Tongue (tissue), 2 donors: ENCODE results near the gene HPCA. TPM values are rescaled to one million over a fixed set of nuclear protein-coding genes. Genes with fewer than 3 reads are reported as not detected.

Source experiments
- DNase-seq: peaks from one replicate; pipeline ENCODE4 v3.0.0-alpha.2; 2015
- total RNA-seq: library from RNA; depleted of rRNA; stranded (reverse); fragments of >200 nt; gene quantifications from one replicate; pipeline ENCODE4 v1.2.3, GENCODE V29; 2014

The HPCA gene
- total RNA-seq: 0.21 TPM

DNA sequence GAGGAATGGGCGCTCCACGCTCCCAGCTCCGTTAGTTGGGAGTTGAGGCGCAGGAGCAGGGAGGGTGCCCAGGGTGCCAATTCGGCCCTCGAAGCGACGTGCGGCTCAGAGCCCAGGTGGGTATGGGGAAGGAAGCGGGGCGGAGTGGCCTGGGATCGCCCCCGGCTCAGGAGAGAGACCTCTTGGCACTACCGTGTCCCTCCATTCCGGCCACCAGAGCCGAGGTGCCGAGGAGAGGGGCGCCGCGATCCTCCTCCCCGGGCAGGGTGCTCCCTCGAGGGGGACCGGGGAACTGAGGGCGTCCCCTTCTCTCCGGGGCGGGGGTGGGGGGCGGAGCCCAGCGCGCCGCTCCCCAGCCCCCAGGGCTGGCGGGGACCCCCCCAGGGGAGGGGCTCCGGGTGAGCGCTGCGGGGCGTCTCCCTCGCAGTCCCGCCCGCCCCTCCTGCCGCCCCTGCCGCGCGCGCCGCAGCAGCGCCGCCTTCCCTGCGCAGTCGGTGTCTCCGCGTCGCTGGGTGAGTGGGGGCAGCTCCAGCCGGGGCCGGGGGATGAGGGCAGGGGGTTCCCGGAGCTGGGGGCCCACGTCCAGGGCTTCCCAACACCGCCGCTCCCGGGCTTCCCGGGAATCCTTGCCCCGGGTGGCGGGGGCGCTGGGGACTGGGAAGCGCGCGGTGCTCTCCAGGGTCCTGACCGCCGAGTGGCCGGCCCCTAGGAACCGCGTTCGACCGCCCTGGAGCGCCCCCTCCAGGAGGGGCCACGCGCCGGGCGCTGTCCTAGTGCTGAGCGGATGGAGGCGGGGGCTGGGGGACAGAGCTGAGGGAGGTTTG, at the start of gene HPCA:
TSS of gene HPCA (plus strand) at position 488 of the 824 bp plus-strand sequence. CDS start 2,408 bp downstream, outside the sequence.
- DNase-seq: peak; percentile 82

DNA sequence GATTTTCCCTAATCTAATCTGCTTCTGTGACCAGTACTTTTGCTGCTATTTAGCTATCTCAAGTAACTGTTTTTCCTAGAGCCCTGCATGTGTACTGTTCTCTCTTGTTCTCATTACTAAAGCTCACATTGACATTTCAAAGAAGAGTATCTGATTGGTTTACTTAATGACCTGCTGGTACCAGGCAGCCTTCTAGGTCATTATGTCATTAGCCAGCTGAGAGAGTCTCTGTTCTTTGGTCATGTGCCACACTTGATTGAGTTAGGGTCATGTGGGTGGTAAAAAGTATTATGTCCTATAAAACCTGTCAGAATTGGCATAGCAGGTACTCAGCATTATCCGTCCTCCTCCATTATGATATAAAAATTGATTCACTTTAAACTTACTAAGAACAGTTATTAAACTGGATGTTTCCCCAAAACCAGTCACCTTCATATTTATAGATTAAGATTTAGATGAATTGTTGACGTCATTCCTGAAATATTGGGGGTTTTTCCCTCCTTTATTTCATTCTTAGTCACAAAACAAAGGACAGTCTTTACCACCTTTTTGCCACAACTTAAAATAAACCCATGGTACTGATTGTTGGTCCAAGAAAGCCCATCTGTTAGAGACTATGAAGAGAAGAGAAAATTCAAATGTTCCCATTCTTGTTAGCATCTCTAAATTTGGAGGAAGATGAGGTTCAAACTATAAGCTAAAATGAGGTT, 37.8 kb upstream of the HPCA start:
- DNase-seq: no peak

DNA sequence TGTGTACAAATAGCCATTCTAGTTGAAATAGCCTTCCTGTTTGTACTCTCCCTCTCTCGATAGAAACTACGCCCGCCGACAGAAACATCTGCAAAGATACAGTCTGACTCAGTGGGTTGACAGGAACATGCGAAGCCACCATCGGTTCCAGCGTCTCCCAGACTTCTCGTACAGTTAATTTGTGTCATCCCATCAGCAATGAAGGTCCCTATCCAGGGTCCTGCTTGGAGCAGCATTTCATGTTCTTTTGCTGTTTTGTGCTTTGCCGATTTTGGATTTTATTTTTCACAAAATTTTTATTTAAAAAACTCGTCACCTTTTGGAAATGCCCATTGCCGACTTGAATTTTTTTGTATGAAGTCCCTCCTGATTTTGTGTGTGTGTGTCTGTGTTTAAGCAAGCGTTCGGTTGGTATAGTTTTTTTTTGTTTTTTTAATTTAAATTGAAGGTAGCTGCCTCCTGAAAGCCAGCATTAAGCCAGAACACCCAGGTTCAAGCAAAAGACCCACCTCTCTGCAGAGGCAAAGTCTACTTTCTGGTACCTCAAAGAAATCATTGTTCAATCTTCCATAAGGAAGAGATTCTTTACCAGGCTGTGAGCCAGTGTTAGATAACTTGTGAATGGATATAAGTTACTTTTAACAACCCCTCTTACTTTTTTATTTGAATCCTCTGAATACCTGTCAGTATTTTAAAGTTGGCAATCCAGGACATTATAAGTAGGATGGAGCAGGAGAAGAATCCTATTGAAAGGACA, 30.3 kb upstream of the HPCA start:
- no peak for DNase-seq

DNA sequence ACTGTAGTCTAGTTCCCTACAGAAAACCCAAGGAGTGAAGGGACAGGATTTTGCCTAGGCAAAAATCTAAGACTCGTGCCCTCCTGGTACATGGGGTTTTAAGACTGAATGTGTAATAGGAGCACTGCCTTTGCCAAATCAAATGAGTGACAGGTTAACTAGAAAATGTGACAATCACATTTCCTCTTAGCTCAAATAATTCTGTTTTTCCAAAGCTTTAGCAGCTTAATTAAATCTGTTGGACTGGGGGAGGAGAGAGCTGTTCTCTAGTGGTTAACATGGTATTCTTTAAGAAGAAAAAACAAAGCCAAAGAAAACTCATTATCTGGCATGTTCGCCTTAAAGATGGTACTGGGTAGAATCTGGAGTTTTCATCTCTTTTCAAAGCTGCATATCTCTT, 28.2 kb upstream of the HPCA start:
- DNase-seq: no peak

DNA sequence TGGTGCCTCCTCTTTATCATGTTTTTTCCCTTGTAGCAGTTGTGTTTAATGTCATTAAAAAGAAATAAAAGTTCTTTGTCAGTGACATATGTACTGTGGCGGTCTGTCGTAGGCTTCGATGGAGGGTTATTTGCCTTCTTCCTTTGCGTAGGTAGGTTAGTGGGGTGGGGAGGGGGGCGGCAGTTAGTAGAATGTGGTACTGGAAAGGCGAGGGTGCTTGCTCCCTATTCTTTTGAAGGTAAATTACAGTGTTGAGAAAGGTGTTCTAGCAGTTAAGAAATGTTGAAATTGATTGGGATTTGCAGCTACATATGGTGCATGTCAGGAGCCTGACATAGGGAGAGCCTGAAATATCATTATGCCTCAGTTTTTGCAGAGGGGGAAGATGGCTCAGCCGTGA, 27.5 kb upstream of the HPCA start:
- no peak for DNase-seq

DNA sequence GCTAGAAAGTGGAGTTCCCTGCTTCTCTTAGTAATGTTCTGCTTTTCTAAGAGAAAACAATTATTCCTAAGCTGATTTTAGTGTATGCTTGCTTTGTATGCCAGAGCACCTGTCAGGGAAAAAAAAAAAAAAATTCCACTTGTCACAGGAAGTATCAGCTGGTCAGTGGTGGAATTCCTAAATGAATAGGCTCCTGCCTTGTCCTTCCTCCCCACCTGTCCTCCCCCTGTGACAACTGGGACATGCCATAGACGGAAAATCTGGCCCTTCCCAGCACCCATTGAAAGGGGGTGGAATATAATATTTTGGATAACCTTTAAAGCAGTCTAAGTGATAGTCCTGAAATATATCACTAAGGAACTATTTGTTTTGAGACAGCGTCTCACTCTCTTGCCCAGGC, 26.4 kb upstream of the HPCA start:
- peak; percentile 67 for DNase-seq

DNA sequence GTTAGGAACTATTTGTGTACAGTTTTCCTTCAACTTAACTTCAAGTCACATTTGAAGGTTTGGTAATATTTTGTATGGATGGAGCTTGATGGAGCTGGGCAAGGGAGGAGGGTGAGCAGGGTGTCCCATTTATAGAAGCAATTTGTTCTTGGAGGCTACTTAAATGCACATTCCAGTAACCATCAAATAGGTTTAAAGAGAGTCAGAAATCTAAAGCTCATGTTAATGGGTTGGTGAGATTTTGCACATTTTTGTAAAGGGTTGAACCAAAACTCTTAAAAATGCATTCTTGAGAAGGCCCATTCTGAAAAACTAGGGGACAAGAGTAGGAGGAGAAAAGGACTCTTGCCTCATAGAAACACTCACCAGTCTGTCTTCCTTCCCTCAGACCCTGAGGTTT, 25.7 kb upstream of the HPCA start:
- no peak for DNase-seq

DNA sequence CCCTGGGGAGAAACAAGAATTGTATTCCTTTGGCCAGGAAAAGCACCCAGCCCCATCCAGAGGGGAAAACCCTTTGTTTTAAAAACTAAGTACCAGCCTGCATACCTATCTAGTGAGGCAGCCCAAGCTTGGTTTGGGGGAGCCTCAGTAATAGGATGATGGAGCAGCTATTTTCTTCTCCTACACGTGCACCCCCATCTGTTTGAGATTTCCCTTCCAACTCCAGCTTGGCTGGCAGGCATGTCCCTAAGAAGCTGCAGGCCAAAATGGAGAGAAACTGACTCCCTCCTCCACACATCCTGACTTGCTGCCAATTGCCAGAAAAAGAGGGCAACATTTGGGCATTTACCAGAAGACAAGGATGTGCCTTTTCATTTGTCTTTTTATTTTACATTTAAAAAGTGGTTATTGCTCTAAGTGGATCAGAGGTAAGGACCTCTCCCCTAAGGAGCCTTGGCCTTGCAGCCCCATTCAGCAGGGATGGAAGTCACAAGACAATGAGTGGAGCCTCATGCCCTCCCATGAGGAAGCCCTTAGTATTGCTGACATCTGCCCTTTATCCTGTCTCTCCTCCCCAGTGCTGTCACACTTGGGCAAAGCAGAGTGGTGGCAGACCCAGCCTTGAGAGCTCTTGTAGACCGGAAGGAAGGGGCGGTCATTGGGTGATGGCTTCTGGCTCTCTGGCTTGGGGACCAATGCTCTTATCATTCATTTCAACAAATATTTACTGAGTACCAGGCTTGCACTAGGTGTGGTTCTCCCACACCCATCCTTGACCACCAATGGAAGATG, 24.2 kb upstream of the HPCA start:
- DNase-seq: no peak

DNA sequence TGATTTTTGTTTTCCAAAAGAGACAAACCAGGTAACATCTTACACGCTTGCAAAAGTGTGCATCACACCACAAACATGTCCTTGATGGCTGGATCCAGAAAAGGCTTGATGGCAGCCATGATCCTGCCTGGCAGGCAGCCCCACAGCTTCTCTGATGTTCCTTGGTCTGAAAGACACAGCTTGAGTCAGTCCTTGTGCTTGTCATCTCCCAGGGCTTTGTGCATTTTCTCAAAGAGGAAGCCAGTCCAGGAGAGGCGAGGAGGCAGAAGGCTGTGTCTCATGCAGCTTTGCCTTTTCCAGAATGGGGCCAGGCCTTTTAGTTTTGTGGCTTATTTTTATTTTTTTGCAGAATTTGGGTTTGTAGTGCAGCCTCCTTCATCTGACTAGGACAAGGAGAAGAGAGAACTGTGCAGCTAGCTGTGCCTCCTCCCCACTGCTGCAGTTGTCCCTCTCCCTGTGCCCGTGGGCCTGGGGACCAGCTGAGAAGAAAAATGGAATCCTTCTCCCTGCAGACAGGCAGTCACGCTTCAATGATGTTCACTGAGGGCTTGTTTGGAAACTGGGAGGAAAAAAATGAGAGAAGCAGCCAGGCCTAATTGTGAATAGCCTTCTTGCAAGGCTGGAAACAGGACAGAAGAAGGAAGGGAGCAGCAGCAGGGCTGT, 22.9 kb upstream of the HPCA start:
- DNase-seq: no peak

DNA sequence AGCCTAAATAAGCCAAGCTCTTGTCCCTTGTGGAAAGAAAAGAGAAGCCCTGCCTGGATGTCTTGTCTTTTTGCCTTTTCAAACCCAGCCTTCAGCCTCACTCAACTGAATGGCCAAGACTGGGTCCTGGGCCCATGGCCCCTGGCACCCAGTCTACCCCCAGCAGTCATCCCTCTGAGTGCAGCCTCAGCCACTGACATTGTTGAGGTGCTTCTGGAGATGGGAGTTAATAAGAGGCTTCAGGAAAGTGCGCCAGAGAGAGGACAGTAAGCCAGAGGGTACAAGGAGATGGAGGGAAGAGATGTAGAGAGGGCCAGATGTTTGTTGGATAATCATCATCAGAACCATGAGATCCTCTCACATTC, 22.4 kb upstream of the HPCA start:
- DNase-seq: no peak

DNA sequence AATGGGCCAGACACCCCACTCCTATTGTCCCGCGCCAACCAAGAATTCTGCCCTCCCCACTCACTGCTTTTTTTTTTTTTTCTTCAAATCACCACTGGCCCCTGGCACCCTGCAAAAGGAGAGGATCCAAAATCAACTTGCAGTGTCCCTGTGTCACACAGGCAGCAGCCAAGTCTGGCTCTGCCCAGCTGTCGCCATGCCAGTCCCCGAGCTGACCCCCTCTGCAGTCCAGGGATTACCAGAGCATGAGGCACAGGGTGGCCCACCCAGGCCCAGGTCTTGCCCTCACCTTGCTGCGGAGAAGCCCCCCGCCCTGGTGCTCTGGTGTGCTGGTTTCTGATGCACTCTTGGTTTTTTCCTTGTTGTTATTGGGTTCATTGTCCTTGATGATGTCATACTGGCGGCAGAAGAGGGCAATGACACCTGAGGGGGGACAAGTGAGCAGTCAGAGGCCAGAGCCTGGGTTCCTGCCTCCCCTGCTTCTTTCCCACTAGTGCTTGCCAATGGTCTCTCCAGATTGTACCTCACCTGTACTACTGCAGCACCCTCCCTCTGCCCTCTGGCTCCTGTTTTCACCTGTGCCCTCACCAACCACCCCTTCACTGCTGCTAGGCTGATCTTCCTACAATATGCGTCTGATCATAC, 21.8 kb upstream of the HPCA start:
- no peak for DNase-seq

DNA sequence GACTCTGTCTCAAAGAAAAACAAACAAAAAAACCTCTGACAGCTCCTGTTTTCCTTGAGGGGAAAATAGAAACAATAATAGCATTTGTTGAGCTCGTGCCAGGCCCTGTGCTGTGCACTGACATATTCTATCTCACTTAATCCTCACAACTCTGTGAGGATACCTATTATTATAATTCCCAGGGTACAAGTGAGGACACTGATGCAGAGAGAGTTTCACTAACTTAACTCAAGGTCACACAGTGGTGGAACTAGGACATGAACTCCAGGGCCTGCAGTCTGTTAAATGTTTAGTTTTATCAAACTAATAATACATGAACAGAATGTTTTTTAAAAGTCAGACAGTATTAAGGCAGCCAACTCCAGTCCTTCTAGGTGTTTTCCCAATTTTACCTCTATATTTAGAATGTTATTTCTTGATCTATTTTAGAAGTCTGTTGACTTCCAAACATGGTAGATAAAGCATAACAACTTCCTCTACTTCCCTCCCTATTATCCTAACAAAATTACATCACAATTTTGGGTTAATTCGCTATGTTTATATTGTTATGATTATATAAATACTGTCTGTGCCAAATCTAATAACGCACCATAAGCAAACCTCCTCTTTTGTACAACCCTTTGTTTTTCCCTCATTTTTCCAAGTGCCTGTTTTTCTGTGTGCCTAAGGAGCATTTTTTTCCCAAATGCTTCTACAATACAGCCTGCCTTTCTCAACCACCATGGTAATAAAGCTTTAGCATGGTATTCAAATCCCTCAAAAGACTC, 20.5 kb upstream of the HPCA start:
- no peak for DNase-seq

DNA sequence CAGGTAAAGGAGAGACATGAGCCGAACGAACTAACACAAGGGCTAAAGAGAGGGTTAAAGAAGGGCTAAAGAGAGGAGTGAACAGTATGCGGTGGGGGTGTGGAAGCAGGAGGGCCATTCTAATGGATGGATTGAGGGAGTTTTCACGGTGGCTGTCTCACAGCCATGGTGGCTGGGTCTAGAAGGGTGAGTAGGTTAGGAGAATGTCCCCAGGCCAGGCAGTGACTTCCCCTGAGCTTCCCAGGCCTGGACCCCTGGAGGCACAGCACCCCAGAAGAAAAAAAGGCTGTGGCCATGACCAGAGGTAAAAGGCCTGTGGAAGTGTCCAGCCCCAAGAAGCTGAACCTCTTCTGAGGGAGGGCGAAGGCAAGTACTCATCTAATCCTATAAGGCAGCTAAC, 19.1 kb upstream of the HPCA start:
- no peak for DNase-seq

DNA sequence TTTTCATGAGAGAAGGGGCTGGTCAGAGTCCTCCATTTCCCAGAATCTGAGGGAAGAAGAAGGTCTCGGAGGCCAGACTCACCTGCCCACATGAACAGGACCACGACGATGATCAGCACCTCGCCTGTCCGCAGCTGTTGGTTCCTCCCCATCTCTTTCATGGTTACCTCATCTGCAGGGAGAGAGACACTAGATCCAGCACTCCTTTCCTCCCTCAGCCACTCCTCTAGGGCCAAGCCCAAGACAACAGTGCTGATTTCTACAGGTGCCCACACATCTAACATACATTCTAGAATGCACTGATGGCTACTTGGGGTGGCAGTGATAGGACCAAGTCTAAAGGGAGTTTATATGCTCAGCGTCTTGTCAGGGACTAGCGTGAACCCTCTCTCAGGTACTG, 18.6 kb upstream of the HPCA start:
- no peak for DNase-seq

DNA sequence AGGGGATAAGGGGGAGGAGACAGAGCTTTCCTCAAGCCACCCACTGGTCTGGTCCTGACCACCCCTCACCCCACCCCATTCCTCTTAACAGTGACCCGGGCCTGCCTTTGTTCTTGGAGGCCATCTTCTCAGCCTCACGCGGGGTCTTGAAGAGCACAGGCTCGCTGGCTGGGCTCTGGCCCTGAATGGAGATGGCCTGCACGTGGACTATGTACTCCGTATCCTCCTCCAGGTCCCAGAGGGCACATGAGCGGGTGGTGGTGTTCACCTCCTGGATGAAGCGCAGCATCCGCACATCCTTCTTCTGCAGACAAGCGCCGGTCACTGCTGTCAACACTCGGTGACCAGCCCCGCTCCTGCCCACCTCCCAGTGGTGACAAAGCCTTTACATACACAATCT, 18.2 kb upstream of the HPCA start:
- DNase-seq: no peak

DNA sequence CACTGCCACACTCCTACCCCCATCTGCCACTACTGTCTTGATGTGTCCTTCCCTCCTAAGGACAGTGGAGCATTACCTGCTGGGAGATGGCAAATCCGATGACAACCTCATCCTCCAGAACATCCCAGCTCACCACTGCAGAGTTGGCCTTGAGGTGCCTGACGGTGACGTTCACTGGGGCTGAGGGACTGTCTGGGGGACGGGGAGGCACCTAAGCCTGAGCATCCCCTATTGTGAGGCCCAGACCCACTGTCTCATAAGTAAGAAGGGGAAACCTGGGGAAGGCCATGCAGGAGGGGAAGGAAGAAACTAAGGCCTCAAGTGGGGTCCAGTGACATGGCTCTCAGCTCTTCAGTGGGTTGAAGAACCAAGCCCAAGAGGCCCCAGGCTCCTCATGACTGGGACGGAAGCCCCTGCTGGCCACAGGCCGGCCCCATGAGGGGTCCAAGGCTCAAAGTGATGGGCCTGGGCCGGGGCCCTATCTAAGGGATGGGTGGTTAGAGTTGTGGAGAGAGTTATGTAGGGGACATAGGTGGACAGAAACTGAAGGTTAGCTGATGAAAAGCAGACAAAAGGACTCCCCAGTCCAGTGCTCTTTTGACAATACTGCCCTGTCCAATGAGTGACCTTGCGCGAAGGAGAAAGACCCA, 17.4 kb upstream of the HPCA start:
- no peak for DNase-seq

DNA sequence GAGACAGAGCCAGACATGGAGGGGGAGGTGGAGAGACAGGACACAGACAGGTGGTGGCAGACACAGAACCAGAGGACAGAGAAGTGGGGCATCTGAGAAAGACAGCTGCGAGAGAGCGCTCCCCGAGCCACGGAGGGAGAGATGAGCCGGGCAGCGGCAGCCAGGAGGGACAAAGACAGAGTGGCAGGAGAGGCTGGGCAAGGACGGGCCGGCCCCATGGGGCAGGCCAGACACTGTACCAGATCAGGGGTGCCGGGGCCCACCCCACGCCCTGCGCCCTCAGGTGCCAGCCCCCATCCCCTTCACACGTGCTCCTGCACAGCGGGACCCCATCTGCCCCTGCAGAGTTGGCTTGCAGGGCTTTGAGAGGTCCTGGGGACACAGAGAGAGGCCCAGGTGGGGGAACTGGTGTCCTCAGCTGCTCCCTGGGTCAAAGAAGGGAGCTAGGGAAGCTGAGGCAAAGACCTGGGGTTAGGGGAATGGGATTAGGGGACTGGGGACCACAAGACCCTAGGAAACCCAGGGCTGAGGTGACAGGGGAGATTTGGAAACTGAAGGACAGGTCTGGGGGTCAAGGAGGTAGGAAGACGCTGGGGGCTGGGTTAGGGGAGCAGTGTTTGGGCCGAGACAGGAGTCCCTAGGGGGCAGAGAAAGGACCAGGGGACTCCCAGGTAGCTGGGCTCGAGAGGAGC, 16.2 kb upstream of the HPCA start:
- DNase-seq: peak; percentile 76

DNA sequence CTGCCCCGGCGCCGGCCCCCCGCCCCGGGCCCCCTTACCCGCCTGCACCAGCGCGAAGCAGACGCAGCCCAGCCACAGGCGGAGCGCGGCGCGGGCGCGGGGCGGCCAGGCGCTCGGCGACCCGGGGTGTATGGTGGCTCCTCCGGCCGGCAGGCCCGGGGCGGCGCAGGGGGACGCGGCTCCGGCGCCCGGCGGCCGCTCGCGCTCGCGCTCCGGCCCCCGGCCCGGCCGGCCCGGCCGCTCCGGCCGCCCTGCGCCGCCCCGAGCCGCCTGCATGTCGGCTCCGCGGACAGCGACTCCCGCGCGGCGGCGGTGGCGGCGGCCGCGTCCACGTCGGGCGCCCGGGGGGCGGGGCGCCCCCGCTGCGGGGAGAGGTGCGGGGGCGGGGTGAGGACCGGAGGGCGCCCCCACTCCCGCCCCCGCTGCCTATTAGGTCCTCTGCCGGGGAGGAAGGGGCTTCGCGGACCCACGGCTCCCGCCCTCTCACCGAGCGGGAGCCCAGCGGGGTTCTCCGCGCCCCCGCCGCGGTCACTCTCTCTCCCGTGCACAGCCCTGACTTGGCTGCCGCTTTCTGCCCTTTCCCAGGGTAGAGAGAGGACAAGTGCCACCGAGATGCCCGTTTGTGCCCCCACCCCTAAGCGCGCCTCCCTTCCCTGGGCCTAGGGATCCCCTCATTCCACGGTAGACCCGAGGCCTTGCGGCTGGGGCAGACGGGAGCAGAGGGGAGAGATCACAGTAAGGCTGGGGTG, 15.5 kb upstream of the HPCA start, which contains the start of gene FNDC5:
TSS of gene FNDC5 (minus strand) at position 298 of the 749 bp plus-strand sequence.
- DNase-seq: peak; percentile 69
